HepG2 (cell line): Measurements from ENCODE around the gene PIGX. TPM values are rescaled to one million over a fixed set of nuclear protein-coding genes. Genes with fewer than 3 reads are reported as not detected.
A peak's percentile ranks its signal among the peaks of the same experiment; 100 is the strongest.

Experiments used
- ERF ChIP-seq: IDR thresholded peaks from 2 replicates; pipeline ENCODE4 v1.6.1; 2018; ENCODE audit warnings: missing biosample characterization, missing genetic modification reagents
- FOXA3 ChIP-seq: IDR thresholded peaks from 2 replicates; pipeline ENCODE4 v1.6.1; 2016; ENCODE audit warnings: missing genetic modification reagents, missing compliant biosample characterization
- LCORL ChIP-seq, 2 experiments: fragments of 450-650 bp in 1 of 2; sonication (generic) in 1 of 2; formaldehyde crosslinking in 1 of 2; IDR thresholded peaks; 2 replicates each; pipeline versions ENCODE4 v1.5.0 to v1.6.1; 2017 to 2020; ENCODE audit warnings: antibody characterized with exemption in 1 of 2, missing genetic modification reagents in 1 of 2
- NFE2 ChIP-seq: sonication (generic); formaldehyde crosslinking; IDR thresholded peaks from 2 replicates; pipeline ENCODE4 v1.4.0; 2020; ENCODE audit warnings: missing genetic modification reagents
- PITX1 ChIP-seq: sonication (generic); formaldehyde crosslinking; IDR thresholded peaks from 2 replicates; pipeline ENCODE4 v1.5.1; 2020; ENCODE audit warnings: mild to moderate bottlenecking, missing genetic modification reagents
- SALL1 ChIP-seq: sonication (generic); formaldehyde crosslinking; IDR thresholded peaks from 2 replicates; pipeline ENCODE4 v1.8.0; 2022; ENCODE audit warnings: mild to moderate bottlenecking, missing genetic modification reagents
- TBX2 ChIP-seq: sonication (generic); formaldehyde crosslinking; IDR thresholded peaks from 2 replicates; pipeline ENCODE4 v1.5.0; 2020; ENCODE audit warnings: missing genetic modification reagents, mild to moderate bottlenecking, borderline replicate concordance
- ZBTB38 ChIP-seq: sonication (generic); formaldehyde crosslinking; IDR thresholded peaks from 2 replicates; pipeline ENCODE4 v1.5.1; 2020; ENCODE audit warnings: mild to moderate bottlenecking, missing genetic modification reagents
- ZMYM3 ChIP-seq: sonication (generic); formaldehyde crosslinking; IDR thresholded peaks from 2 replicates; pipeline ENCODE4 v1.5.1; 2020; ENCODE audit warnings: mild to moderate bottlenecking, missing genetic modification reagents
- ZNF776 ChIP-seq: sonication (generic); formaldehyde crosslinking; IDR thresholded peaks from 2 replicates; pipeline ENCODE4 v1.4.0; 2020; ENCODE audit warnings: mild to moderate bottlenecking, missing genetic modification reagents
- polyA plus RNA-seq, 8 experiments: library from polyadenylated mRNA; depleted of rRNA in 3 of 8; stranded (reverse) in 7 of 8; unstranded in 1 of 8; fragments of >200 nt; fragmentation: Illumina TruSeq in 4 of 8; extraction: Trizol in 4 of 8; gene quantifications; 2 replicates each; pipeline versions ENCODE4 v1.2.1 to v1.2.3, GENCODE V29; 2011 to 2016; ENCODE audit warnings: low read depth in 4 of 8, missing spikeins in 1 of 8, mixed read lengths in 1 of 8; ENCODE audit not compliant: insufficient read depth in 1 of 8
- total RNA-seq, 5 experiments: library from RNA; depleted of rRNA; stranded (reverse); fragments of >200 nt; fragmentation: Illumina TruSeq; extraction: Trizol; gene quantifications; 2 replicates each; pipeline ENCODE4 v1.2.3, GENCODE V29; 2016; ENCODE audit warnings: low read depth in 1 of 5
- TF ChIP-seq, protein P1 (sequence below): sonication (generic); formaldehyde crosslinking; IDR thresholded peaks from 2 replicates; pipeline ENCODE4 v1.4.0; 2020; ENCODE audit warnings: mild to moderate bottlenecking, missing genetic modification reagents
- TF ChIP-seq, protein P2 (sequence below): sonication (generic); formaldehyde crosslinking; IDR thresholded peaks from 2 replicates; pipeline ENCODE4 v1.9.0; 2021; ENCODE audit warnings: mild to moderate bottlenecking, missing genetic modification reagents
- TF ChIP-seq, protein P3 (sequence below): sonication (generic); formaldehyde crosslinking; IDR thresholded peaks from 2 replicates; pipeline ENCODE4 v1.4.0; 2020; ENCODE audit warnings: mild to moderate bottlenecking, missing genetic modification reagents
- TF ChIP-seq, protein P4 (sequence below): sonication (generic); formaldehyde crosslinking; IDR thresholded peaks from 2 replicates; pipeline ENCODE4 v1.5.1; 2020; ENCODE audit warnings: mild to moderate bottlenecking, moderate library complexity, missing genetic modification reagents

The PIGX gene
- total and polyA plus RNA-seq, 2 of the 13 experiments (the other 11 are each of a cell fraction or from before 2014, with no cell fraction given) = 13.2 to 21.3 TPM

DNA sequence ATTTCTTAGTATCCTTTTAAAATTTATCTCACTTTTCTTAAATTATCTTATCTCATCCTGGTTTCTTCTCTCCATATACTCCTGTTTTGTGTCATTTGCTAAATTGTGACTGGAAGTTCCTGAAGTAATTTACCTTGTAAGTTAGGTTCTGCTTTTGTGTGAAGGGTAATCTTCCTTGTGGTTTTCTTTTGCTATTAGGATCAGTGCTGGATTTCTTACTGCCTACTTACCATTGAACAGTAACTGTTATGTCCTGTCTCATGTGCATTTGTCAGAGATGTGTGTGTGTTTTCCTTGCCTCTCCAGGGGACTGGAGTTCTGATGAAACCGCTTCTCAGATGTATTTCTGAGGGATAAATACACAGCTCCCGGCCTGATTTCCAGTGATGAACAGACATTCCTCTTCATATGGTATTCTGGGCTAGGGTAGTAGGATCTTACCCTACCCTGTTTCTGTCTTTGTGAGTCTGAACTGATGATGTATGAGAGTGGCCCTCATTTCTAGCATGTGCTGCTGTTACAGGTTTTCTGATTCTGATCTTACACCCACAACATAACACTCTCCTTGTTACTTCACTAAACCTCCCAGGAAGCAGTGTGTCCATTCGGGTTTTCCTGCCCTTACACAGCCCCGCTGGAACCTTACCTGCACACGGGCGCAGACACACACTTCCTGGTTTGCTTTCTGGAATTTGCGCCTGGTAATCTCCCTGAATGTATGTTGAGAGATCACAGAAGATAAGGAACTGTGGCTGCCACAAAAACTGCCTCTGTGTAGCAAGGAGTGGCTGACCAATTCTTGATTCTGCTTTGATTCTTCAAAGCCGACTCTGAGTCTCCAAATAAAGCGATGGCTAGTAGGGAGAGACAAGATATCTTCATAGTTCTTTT is 42.2 kb downstream of the PIGX start (continued):
- TF ChIP-seq NFE2 (CRISPR knock-in tag) (no peak), ZBTB38 (CRISPR knock-in tag) (peak; percentile 23; the same call in 1 of the 2 replicates), PITX1 (CRISPR knock-in tag) (peak; percentile 69; the same call in 1 of the 2 replicates), ERF (CRISPR knock-in tag) (0 out of 2 replicates have a peak, but pooled peaks have one; percentile 51), LCORL (IDR thresholded peaks at IDR 0.05) (no peak), LCORL (CRISPR knock-in tag; IDR thresholded peaks at IDR 0.05) (peak; percentile 44; the same call in 1 of the 2 replicates), ZNF776 (no peak), ZMYM3 (CRISPR knock-in tag) (peak; percentile 36; the same call in 1 of the 2 replicates), TBX2 (CRISPR knock-in tag) (peak; percentile 48; the same call in 1 of the 2 replicates), FOXA3 (CRISPR knock-in tag) (peak; percentile 26; the same call in 1 of the 2 replicates), SALL1 (CRISPR knock-in tag) (peak; percentile 76)
- TF ChIP-seq, protein P1, sequence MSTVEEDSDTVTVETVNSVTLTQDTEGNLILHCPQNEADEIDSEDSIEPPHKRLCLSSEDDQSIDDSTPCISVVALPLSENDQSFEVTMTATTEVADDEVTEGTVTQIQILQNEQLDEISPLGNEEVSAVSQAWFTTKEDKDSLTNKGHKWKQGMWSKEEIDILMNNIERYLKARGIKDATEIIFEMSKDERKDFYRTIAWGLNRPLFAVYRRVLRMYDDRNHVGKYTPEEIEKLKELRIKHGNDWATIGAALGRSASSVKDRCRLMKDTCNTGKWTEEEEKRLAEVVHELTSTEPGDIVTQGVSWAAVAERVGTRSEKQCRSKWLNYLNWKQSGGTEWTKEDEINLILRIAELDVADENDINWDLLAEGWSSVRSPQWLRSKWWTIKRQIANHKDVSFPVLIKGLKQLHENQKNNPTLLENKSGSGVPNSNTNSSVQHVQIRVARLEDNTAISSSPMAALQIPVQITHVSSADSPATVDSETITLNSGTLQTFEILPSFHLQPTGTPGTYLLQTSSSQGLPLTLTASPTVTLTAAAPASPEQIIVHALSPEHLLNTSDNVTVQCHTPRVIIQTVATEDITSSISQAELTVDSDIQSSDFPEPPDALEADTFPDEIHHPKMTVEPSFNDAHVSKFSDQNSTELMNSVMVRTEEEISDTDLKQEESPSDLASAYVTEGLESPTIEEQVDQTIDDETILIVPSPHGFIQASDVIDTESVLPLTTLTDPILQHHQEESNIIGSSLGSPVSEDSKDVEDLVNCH (CRISPR knock-in tag) = no peak
- TF ChIP-seq, protein P2, sequence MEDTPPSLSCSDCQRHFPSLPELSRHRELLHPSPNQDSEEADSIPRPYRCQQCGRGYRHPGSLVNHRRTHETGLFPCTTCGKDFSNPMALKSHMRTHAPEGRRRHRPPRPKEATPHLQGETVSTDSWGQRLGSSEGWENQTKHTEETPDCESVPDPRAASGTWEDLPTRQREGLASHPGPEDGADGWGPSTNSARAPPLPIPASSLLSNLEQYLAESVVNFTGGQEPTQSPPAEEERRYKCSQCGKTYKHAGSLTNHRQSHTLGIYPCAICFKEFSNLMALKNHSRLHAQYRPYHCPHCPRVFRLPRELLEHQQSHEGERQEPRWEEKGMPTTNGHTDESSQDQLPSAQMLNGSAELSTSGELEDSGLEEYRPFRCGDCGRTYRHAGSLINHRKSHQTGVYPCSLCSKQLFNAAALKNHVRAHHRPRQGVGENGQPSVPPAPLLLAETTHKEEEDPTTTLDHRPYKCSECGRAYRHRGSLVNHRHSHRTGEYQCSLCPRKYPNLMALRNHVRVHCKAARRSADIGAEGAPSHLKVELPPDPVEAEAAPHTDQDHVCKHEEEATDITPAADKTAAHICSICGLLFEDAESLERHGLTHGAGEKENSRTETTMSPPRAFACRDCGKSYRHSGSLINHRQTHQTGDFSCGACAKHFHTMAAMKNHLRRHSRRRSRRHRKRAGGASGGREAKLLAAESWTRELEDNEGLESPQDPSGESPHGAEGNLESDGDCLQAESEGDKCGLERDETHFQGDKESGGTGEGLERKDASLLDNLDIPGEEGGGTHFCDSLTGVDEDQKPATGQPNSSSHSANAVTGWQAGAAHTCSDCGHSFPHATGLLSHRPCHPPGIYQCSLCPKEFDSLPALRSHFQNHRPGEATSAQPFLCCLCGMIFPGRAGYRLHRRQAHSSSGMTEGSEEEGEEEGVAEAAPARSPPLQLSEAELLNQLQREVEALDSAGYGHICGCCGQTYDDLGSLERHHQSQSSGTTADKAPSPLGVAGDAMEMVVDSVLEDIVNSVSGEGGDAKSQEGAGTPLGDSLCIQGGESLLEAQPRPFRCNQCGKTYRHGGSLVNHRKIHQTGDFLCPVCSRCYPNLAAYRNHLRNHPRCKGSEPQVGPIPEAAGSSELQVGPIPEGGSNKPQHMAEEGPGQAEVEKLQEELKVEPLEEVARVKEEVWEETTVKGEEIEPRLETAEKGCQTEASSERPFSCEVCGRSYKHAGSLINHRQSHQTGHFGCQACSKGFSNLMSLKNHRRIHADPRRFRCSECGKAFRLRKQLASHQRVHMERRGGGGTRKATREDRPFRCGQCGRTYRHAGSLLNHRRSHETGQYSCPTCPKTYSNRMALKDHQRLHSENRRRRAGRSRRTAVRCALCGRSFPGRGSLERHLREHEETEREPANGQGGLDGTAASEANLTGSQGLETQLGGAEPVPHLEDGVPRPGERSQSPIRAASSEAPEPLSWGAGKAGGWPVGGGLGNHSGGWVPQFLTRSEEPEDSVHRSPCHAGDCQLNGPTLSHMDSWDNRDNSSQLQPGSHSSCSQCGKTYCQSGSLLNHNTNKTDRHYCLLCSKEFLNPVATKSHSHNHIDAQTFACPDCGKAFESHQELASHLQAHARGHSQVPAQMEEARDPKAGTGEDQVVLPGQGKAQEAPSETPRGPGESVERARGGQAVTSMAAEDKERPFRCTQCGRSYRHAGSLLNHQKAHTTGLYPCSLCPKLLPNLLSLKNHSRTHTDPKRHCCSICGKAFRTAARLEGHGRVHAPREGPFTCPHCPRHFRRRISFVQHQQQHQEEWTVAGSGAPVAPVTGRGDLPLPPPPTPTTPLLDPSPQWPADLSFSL = peak; percentile 68; the same call in 1 of the 2 replicates
- TF ChIP-seq, protein P3, sequence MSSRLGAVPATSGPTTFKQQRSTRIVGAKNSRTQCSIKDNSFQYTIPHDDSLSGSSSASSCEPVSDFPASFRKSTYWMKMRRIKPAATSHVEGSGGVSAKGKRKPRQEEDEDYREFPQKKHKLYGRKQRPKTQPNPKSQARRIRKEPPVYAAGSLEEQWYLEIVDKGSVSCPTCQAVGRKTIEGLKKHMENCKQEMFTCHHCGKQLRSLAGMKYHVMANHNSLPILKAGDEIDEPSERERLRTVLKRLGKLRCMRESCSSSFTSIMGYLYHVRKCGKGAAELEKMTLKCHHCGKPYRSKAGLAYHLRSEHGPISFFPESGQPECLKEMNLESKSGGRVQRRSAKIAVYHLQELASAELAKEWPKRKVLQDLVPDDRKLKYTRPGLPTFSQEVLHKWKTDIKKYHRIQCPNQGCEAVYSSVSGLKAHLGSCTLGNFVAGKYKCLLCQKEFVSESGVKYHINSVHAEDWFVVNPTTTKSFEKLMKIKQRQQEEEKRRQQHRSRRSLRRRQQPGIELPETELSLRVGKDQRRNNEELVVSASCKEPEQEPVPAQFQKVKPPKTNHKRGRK (CRISPR knock-in tag) = peak; percentile 37; the same call in 1 of the 2 replicates
- TF ChIP-seq, protein P4, sequence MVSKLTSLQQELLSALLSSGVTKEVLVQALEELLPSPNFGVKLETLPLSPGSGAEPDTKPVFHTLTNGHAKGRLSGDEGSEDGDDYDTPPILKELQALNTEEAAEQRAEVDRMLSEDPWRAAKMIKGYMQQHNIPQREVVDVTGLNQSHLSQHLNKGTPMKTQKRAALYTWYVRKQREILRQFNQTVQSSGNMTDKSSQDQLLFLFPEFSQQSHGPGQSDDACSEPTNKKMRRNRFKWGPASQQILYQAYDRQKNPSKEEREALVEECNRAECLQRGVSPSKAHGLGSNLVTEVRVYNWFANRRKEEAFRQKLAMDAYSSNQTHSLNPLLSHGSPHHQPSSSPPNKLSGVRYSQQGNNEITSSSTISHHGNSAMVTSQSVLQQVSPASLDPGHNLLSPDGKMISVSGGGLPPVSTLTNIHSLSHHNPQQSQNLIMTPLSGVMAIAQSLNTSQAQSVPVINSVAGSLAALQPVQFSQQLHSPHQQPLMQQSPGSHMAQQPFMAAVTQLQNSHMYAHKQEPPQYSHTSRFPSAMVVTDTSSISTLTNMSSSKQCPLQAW (CRISPR knock-in tag) = 0 out of 2 replicates have a peak, but pooled peaks have one; percentile 24
